Ascending aorta (tissue), 2 donors: ENCODE measurements around the gene CCDC9B. TPM values are rescaled to one million over a fixed set of nuclear protein-coding genes. Genes with fewer than 3 reads are reported as not detected.

Experiments used
- DNase-seq, 2 donors: peaks; one replicate each; pipeline ENCODE4 v3.0.0-alpha.2; 2019; ENCODE audit warnings: low spot score in 2 of 2
- H3K27ac ChIP-seq, 2 donors: fragments of 200-600 bp; sonication (generic); one replicate each; pipeline ENCODE4 v1.5.1; 2016 to 2017; ENCODE audit warnings: mild to moderate bottlenecking in 1 of 2
- H3K27me3 ChIP-seq: fragments of 200-600 bp; sonication (generic); one replicate; pipeline ENCODE4 v1.5.1; 2017
- H3K36me3 ChIP-seq, 2 donors: fragments of 200-600 bp; sonication (generic); one replicate each; pipeline ENCODE4 v1.5.1; 2016
- H3K4me1 ChIP-seq, 2 donors: fragments of 200-600 bp; sonication (generic); one replicate each; pipeline ENCODE4 v1.5.1; 2016 to 2017; ENCODE audit warnings: mild to moderate bottlenecking in 1 of 2
- H3K4me3 ChIP-seq, 2 donors: fragments of 200-600 bp; sonication (generic); one replicate each; pipeline ENCODE4 v1.5.1; 2016 to 2017; ENCODE audit warnings: mild to moderate bottlenecking in 1 of 2
- H3K9me3 ChIP-seq, 2 donors: fragments of 200-600 bp; sonication (generic); one replicate each; pipeline ENCODE4 v1.5.1; 2016
- intact Hi-C: fragments of 100-400 bp; cut with DNase I; formaldehyde crosslinking; loops from one replicate; pipeline ENCODE4 v1.15.1; 2023
- total RNA-seq: library from RNA; depleted of rRNA; stranded (reverse); fragments of >200 nt; gene quantifications from one replicate; pipeline ENCODE4 v1.1.0, GENCODE V29; 2016
- TF ChIP-seq, protein P1 (sequence below), 3 experiments: fragments of 200-600 bp in 2 of 3; fragments of 450-650 bp in 1 of 3; sonication (generic) in 2 of 3; IDR thresholded peaks; one replicate each; pipeline ENCODE4 v1.5.1; 2016 to 2019; ENCODE audit warnings: antibody characterized with exemption in 3 of 3, mild to moderate bottlenecking in 1 of 3, moderate library complexity in 1 of 3

The CCDC9B gene
- 55.8 TPM for total RNA-seq

DNA sequence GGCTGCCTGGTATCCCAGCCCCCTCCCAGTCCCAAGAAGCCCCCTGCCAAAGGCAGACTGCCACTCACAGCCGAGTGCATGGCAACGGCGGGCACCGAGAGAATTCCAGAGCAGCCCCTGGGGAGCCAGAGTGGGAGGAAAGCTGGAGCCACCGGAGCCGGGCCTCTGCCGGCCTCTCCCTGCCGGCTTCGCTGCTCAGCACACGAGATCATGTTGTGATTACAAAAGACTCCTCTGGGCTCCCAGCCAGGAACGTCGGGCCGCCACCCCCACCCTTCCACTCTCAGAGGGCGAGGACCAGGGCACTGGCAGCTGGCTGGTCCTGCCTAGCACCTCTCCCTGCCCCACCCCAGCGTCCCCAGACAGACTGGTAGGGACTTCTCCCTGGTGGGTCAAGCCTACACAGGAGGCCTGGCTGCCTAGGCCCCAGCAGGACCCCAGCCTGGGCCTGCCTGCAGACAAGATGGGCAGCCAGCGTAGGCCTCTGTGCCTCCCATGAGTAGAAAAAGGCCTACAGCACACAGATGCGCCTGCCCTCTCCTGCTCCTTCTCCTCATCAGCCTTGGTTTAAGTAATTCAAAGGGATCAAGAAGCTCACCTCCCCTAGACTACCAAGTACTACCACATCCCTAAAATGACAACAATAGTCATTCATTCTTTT, at the start of gene CCDC9B:
Gene CCDC9B, minus strand, starts transcription at position 200 of the 661 bp plus-strand sequence. Its CDS starts 120 bp downstream, at position 80.
- TF ChIP-seq, protein P1, sequence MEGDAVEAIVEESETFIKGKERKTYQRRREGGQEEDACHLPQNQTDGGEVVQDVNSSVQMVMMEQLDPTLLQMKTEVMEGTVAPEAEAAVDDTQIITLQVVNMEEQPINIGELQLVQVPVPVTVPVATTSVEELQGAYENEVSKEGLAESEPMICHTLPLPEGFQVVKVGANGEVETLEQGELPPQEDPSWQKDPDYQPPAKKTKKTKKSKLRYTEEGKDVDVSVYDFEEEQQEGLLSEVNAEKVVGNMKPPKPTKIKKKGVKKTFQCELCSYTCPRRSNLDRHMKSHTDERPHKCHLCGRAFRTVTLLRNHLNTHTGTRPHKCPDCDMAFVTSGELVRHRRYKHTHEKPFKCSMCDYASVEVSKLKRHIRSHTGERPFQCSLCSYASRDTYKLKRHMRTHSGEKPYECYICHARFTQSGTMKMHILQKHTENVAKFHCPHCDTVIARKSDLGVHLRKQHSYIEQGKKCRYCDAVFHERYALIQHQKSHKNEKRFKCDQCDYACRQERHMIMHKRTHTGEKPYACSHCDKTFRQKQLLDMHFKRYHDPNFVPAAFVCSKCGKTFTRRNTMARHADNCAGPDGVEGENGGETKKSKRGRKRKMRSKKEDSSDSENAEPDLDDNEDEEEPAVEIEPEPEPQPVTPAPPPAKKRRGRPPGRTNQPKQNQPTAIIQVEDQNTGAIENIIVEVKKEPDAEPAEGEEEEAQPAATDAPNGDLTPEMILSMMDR (IDR thresholded peaks at IDR 0.05): no peak
- Histone ChIP-seq H3K27ac (peak within 1 kb of the TSS; percentile 98 to 99), H3K4me3 (peak within 1 kb of the TSS; percentile 40 to 47), H3K36me3 (no peaks in the 10 kb centered on the region), H3K9me3 (no peaks in the 10 kb centered on the region), H3K27me3 (no peaks in the 10 kb centered on the region), H3K4me1 (peaks cover 56 to 83% of the 10 kb centered on the region in 2 donors)
- DNase-seq: peak; percentile 83 to 96
- intact Hi-C loops: loop anchor here (1.0 to 5.0 kb wide), 3 partner anchors 18 to 226 kb away; partner anchors contain the start of genes CCDC32, INAFM2, IVD and RPUSD2

DNA sequence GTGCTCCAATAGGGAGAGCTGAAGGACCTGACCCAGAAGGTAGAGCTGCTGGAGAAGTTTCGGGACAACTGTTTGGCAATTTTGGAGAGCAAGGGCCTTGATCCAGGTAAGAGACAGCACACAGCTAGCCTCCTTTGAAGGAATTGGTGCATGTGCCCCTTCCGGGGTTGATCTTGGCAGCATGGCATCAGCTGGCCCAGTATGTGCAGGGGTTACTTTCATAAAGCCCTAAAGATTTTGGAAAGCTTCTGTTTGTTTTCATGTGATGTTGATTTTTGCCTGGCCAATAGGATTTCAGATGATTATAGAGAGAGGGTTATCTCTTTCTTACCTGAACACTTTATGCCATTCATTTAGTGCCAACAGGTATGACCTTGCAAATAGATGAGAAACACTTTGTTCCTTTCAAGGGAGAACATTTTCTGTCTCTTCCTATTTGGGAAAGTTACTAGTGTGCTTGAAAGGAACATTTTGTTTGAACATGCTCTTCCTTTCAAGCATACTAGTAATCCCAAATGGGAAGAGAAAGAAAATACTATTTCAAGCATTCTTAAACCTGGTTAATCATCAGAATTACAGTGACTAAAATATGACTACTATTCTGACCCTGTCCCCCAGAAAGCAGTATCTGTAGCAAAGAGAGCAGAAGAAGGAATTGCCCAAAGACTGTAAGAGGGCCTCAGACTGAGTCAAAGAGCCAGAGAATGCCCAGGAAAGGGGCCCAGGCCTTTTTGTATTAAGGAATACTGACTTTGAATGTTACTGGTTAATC, 49.3 kb upstream of the CCDC9B start:
- Histone ChIP-seq H3K27me3 (no peaks in the 10 kb centered on the region), H3K36me3 (peaks cover 28 to 34% of the 10 kb centered on the region in 2 donors), H3K4me1 (no peaks in the 10 kb centered on the region), H3K27ac (no peak overlapping the region), H3K4me3 (no peak overlapping the region), H3K9me3 (no peaks in the 10 kb centered on the region)
- intact Hi-C loops: no loop called here
- DNase-seq: no peak
- TF ChIP-seq, protein P1 (IDR thresholded peaks at IDR 0.05): no peak

DNA sequence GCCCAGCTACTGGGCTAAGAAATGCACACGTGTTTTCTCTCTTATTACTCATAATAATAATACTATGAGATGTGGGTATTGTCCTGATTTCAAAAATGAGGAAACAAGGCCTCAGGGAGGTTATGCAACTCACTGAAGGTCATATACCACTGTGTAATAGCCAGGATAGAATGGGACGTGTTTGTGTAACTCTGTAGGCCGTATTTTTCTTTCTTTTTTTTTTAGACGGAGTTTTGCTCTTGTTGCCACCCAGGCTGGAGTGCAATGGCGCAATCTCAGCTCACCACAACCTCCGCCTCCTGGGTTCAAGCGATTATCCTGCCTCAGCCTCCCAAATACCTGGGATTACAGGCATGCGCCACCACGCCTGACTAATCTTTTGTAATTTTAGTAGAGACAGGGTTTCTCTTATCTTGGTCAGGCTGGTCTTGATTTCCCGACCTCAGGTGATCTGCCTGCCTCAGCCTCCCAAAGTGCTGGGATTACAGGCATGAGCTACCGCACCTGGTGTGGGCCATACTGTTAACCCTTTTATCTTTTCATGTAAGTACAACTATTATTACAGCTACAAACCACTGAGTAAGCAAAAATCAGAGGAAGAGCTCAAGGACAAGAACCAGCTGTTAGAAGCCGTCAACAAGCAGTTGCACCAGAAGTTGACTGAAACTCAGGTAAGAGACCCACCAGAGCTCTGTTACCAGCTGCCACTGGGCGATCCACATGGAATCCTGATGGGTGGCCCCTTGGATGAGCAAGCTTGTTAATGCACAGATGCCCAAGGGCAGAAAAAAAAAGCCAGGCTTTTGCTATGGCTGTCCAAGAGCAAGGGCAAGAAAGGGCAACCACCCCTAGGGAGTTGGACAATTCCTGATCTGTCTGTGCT, 48.4 kb upstream of the CCDC9B start:
- Histone ChIP-seq H3K27ac (no peak overlapping the region), H3K36me3 (peaks cover 28 to 34% of the 10 kb centered on the region in 2 donors), H3K9me3 (no peaks in the 10 kb centered on the region), H3K27me3 (no peaks in the 10 kb centered on the region), H3K4me3 (no peak overlapping the region), H3K4me1 (no peaks in the 10 kb centered on the region)
- intact Hi-C loops: no loop called here
- no peak for DNase-seq
- TF ChIP-seq, protein P1 (IDR thresholded peaks at IDR 0.05): no peak

DNA sequence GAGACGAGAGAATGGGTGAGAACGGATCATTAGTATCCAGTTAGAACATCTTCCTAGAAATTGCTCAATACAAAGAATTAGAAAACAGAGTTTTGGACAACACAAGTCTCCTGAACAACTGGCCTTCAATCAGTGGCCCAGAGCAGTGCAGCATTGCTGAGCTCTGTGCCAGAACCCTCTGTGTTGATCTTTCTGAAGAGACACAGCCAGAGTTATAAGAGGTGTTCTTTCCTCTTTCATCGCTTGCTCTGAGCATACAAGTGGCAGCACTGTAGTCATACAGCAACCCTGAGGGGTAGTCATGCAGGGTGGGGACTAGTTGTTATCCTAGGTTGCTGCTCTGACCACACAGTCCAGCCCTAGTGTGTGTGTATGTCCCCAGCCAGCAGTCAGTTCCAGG, 45.7 kb upstream of the CCDC9B start:
- intact Hi-C loops: no loop called here
- no peak overlapping the region for H3K4me3 ChIP-seq
- no peaks in the 10 kb centered on the region for H3K27me3 ChIP-seq
- no peaks in the 10 kb centered on the region for H3K9me3 ChIP-seq
- H3K27ac ChIP-seq: no peak overlapping the region
- TF ChIP-seq, protein P1 (IDR thresholded peaks at IDR 0.05): no peak
- no peak for DNase-seq
- peaks cover 17 to 18% of the 10 kb centered on the region in 2 donors for H3K36me3 ChIP-seq
- peaks cover 0 to 11% of the 10 kb centered on the region in 2 donors for H3K4me1 ChIP-seq
